NCI-H2227 treated with DMSO at 0.1 percent for 48 hours (cell line): ENCODE data around the gene MYOF.
"Not testable (repeated sequence)": the region's sequence is repeated elsewhere in the genome, so short reads cannot be mapped to it uniquely, and the experiment has no call there.

ENCODE experiments used
- DNase-seq: peaks from one replicate; lab custom pipeline; 2025; lab: John Stamatoyannopoulos, UW

The MYOF gene

DNA sequence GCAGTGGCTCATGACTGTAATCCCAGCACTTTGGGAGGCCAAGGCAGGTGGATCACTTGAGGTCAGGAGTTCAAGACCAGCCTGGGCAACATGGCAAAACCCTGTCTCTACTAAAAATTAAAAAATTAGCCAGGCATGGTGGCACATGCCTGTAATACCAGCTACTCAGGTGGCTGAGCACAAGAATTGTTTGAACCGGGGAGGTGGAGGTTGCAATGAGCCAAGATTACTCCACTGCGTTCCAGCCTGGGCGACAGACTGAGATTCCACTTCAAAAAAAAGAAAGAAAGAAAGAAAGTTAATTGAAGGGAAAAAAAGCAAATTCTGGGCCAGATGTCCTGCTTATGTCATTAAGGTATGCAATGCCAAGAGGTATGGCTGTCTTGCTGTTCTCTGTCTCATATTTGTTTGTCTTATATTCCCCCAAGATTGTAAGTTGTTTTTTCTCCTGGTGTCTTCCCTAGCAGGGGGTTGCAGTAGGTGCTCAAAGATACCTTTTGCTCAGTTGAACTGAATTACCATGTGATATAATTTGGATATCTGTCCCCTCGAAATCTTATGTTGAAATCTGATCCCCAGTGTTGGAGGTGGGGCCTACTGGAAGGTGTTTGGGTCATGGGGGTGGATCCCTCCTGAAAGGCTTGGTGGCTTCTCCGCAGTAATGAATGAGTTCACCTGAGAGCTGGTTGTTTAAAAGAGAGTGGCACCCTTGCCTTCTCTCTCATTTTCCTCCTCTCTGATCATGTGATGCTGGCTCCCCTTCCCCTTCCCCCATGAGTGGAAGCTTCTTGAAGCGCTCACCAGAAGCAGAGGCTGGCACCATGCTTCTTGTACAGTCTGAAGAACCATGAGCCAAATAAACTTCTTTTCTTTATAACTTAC is 60.9 kb downstream of the MYOF start:
- DNase-seq: no peak

DNA sequence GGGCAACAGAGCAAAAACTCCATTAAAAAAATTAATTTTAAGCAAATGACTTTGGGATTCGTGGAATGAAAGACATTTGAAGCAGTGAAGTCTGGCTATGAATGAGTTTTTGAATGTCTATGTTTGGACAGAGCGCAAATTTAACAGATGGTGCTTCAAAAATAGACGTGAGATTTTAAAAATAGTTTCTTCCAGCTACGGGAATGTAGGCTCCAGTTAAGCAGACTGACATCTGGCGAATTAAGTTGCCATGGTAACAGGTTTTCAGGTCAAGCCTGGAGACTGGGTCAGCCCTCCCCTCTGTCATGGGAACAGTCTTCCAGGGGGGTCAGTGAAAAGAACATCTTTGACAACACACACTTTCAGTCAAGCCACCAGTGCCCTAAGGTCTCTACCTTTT is 62.0 kb downstream of the MYOF start:
- no peak for DNase-seq

DNA sequence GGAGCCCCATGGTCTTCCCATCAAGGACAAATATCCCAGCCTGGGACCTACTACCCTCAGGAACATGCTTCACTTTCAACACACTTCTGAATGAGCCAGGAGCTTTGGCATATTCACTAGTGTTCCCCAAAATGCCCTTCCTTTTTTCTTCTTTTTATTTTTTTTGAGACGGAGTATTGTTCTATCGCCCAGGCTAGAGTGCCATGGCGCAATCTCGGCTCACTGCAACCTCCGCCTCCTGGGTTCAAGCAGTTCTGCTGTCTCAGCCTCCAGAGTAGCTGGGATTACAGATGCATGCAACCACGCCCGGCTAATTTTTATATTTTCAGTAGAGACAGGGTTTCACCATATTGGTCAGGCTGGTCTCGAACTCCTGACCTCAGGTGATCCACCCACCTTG is 63.1 kb downstream of the MYOF start:
- not testable (repeated sequence) for DNase-seq

DNA sequence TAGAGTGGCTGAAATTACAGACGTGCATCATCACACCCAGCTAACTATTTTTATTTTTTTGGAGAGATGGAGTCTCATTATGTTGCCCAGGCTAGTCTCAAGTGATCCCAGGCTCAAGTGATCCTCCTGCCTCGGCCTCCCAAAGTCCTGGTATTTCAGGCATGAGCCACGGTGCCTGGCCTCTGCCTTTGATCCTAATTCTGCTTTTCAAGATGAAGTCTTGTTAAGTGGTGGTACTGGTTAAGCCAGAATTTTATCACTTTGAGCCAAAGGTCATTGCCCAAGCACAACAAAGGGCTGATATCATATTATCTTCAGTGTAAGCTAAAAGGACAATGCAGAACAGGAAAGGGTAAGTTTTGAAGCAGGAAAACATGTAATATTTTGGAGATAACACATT is 64.2 kb downstream of the MYOF start:
- DNase-seq: no peak

DNA sequence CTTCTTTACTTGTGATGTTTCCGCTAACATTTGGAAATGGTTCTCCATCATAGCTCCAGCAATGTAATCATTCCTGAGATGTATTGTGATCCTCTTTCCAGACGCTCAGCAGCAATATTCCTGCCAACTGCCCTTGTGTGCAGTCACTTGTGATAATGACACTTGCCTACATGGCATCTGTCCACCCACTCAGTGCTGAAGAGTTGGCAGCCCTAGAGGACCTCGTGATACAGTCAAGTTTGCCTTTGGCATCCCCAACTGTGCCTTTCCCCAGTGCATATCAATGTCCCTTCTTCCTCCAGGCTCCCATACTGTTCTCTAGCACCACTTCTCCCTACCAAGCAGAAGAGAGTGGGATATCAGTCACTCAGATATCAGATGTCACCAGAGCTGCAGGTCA is 64.9 kb downstream of the MYOF start:
- DNase-seq: no peak

DNA sequence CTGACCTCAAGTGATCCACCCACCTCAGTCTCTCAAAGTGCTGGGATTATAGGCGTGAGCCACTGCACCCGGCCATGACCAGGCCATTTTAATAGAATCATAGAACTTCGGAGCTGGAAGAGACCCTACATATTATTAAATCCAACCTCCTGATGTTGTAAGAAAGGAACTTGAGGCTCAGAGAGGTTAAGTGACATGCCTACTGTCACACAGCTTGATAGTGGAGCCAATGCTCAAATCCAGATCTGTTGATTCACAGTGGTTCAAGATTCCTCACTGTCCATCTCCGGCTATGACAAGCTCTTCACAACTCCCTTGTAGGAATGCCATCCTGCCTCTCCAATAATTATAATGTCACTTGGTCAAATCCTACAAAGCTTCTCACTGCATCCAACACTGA is 65.3 kb downstream of the MYOF start:
- no peak for DNase-seq

DNA sequence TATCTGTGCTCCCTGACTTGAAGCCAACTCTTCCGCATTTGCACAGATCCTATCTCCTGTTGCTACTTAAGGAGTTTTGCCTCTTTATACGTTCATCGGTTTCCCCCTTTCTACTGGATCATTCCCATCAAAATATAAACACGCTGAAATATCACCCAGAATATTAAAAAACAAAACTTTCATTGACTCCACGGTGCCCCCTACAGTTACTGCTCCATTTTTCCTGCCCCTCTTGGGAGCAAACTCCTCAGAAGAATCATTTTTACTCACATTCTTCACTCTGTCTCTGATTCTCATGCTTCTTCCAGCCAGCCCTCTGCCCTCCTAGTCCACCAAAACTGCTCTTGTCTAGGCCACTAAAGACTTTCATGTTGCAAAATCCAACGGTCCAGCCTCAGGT is 66.4 kb downstream of the MYOF start:
- DNase-seq: no peak

DNA sequence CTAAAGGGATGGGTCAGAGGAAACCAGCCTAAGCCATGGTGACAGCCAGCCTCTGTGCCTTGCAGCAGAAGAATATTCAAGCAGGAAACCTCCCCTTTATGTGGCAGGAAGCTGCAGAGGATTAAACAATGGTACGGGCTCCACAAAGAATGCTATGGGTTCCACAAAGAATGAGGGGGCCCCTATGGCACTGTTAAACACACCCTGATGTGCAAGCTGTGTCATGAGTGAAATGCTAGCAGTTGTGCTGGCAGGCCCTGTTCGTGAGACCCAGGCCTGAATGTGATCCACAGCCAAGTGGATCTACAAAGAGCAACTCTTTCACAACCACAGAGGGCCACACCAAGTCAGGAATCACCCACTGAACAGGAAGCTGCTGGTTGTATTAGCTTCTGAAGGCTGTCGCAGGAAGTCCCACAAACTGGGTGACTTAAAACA is 68.9 kb downstream of the MYOF start:
- no peak for DNase-seq

DNA sequence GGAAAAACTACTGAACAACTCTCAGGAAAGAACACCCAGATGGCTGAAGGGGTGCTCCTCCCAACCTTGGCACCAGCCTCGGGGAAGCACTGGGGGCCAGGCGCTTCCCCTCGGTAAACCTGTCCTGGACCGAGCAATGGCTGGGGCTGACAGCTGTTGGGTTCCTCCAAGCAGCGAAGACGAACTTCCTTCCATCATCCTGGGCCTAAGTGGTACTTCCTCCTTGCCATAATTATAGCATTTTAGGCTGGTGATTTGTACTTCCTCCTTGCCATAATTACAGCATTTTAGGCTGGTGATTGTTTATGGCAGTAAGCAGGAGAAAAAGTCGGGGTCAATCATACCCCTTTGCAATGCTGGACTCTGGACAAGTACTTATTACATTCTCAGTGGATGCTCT is 69.3 kb downstream of the MYOF start:
- DNase-seq: peak; percentile 82

DNA sequence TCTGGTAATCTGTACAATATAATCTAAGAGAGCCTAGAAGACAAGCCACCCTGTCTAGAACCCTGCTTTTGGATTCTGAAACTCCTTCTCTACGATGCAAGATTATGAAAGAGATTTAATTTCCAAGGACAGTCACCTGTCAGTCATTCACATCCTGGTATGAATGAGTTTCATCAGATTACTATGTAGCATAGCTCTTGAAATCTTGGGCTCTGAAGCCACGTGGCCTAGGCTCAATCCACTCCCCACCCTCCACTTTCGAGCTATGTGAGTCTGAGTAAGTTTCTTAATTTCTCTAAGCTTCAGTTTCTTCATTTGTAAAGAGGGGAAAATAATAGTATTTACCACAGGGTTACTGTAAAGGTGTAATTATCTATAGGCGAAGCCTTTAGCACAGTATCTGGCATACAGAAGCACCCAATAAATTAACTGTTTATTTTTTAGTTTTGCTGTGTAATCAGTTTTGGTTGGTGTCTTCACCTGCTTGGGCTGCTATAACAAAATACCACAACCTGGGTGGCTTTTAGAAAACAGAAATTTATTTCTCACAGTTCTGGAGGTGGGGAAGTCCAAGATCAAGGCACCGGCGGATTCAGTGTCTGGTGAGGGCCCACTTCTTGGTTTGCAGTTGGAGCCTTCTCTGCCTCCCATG is 71.3 kb downstream of the MYOF start:
- DNase-seq: no peak

DNA sequence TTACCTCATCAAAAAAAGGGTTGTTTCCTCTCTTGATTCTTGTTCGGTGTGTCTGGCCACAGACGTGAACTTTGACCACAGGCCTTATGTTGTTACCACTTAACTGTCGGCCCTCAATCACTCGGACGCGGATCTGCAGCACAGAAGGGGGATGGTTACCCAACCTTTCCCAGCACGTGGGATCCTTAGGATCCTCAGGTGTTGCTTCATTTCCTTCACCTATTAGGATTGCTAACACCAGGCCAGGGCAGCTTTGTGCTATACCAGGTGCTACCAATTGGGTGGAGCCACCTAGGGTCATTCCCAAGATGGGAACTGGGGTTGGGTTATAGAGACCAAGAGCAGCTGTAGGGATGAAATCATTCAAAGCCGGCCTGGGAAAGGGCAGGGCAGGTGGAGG is 73.4 kb downstream of the MYOF start:
- DNase-seq: no peak

DNA sequence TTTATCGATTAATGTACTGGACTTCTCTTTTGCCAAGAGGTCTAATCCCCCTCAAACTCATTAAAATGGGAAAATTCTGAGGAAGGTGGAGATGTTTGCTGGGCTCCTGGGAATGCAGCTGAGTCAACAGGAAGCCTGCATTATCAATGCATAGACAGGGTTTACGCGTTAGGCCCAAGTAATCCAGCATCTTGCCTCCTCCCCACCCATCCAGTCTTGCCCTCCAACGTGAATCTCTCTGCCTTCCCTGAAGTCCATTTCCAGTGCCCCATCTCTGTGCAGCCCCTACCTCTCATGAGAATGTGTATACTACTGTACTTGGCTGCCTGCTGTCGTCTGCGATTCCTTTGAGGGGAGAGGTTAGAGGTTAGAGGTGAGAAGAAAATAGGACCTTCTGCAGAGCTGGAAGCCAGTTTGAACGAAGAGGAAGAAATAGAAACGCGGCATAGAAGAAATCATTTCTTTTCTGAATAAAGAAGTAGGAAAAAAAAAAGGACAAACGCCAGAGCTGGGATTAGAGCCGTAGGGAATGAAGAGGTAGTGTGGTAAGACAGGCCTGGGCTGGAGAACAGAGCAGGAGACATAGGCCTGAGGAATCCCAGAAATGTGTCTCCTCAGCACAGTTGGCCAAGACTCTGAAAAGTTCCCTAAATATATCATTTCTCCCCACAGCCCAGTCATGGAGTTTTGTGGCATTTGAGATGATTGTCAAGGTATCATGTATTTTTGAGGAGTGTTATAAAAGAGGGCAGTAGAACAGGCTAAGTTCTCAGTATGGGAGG is 75.6 kb downstream of the MYOF start:
- DNase-seq: no peak

DNA sequence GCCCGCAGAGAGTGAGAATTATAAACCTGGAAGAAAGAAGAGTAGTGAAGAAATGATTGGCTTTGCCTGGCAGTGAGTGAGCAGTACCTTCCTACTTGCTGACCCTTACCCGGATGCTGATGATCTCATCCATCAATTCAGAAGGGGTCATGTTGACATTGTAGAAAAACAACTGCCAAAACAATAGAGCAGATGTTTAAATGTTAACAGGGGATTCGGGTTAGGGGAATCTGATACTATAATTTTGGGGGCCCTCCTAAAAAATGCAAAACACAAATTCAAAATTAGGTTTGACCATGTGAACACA is 78.1 kb downstream of the MYOF start:
- no peak for DNase-seq

DNA sequence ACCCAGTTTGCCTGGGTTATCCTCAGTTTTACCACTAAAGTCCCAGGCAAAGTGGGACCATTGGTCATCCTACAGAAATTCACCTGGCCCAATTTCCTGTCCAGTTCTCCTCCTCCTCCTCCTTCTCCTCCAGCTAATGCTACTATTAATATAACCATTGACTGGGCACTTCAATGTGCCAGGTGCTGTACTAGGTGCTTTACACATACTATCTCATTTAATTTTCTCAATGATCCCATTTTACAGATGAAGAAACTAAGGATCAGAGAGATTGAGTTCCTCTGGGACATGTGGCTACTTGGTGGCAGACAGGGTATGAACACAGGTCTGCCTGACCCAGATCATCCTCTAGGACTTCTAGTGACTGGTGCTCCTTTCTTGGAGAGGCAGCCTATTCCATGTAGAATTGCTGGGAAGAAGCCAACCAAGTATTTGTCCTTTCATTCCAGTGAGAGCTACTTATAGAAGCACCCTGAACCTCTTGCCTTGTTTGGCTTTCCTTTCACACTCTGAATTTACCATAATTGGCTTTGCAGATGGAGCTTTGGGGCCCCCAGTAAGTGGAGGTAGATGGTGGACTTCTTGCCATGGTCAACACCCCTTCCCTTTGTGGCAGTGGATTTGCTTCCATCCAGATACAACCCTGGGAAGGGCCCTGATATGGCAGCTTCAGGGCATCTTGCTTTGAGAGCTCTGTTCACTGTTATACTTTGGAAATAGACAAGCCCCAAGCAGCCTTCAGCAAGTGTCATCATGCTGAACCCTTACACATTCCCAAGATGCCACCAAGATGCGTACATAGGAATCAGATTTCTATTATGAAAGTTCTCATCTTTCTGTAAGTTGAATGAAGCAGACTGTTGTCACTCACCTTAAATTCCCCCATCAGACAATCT is 78.7 kb downstream of the MYOF start:
- no peak for DNase-seq

DNA sequence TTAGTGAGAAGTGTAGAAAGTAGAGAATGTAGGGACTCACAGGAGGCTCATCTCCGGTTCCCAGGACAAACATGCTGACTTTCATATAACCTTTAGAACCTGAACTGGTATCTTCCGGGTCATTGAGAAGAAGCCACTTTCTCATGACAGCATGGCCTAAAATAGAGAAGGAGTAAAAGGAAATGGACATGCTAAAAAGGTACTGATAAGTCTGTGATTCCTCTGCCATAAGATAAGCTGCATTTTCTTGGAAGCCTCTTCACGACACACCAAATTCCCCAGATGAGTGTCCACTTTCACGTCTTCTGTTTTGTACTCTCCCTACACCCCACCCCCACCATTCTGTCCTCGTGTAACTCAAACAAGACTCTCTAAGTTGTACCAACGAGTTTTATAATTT is 79.9 kb downstream of the MYOF start:
- no peak for DNase-seq

DNA sequence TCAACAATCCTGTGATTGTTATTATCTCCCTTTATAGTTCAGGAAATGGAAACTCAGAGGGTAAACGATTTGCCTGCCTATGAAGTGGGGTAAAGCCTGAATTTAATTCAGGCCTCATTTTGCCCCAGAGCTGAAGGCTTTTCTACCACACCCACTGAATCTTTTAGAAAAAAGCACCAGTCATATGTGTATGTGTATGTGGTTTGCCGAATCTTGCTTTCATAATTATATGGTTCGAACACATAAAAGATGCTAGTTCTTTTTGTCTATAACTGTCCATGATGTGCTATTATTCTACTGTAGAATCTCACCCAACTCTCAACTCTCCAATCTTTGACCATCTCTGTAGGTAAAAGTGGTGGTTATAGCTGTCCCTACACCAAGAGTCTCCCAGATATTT is 83.6 kb downstream of the MYOF start:
- no peak for DNase-seq

DNA sequence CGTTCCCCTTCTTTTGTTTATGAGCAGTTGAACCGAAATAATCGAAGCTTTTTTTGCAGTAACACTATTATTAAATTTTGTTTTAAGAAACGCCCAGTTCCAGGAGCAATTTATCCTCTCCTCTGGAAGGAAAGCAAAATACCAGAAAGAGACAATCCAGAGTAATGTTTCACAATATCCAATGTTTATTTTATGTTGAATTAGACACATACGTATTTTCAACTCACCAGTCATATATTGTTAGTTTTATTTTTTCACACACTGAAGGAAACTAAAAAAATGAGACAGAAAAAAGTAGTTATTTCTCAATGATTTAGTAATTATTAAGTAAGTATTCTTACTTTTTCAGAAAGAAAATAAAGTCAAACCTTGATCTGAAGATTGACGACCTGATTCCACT is 85.1 kb downstream of the MYOF start:
- no peak for DNase-seq

DNA sequence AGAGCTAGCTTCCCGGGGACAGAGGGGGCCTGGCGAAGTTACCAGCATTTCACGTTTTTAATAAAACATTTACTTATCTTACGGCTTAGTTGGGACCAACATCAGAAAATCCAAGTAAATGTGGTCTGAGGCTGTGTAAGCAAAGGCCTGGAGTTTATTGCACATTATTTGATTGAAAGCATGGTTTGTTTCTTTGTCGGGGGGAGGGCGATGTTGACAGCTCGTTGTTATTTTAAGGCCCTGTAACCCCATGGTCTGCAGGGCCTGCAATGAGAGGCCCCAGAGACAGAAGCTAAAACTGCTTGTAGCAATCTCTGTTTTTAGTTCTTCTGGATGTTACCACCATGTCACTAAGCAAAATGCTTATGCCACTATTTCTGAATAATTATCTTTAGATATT is 88.9 kb downstream of the MYOF start:
- no peak for DNase-seq

DNA sequence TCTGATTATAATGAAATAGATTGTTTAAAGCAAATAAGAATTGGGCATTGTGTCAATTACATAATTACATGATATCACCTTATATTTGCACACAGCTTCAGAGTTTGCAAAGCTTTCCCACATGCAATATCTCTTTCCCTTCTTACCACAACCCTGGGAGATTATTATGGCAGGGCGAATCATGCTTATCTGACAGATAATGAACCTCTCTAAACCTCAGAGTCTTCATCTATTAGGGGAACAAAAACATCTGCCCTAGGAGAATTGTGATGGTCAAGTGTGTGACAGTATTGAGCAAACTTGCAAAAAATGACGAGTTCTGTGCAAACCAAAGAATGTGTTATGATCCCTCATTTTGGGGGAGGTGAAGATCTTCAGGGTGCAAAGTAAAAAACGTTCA is 90.0 kb downstream of the MYOF start:
- no peak for DNase-seq

DNA sequence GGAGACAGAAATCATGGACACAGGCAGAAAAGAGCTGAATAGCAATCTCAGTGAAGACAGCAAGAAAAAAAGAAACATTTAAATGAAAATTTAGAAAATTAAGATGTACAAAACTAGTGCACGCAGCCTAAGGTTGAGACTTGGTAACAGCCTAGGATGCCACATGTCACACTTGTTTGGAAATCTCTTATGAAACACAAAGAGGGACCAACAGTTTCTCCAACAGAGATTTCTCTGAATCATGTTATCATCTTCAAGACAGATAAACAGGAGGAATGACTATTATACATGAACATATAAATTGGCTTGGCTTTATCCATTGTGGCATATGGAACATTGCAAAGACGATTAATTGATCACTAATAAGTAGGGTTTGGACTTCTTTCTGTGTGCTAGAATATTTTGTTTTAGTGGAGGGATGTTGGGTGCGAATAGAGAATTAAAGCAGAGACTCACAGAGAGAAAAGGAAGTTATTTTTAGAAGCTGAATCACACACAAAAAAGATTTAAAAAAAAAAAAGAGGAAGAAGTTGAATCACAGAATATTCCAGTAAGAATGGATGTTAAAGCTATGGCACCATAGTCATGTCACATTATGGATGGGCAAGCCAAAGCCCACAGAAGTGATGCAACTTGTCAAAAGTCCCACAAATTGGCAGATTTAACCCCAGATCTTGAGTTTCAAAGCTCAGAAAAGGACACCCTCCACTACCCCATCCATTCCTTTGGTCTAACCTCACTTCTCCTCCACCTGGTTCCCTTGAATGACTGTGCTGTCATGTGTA is 91.6 kb downstream of the MYOF start:
- no peak for DNase-seq

DNA sequence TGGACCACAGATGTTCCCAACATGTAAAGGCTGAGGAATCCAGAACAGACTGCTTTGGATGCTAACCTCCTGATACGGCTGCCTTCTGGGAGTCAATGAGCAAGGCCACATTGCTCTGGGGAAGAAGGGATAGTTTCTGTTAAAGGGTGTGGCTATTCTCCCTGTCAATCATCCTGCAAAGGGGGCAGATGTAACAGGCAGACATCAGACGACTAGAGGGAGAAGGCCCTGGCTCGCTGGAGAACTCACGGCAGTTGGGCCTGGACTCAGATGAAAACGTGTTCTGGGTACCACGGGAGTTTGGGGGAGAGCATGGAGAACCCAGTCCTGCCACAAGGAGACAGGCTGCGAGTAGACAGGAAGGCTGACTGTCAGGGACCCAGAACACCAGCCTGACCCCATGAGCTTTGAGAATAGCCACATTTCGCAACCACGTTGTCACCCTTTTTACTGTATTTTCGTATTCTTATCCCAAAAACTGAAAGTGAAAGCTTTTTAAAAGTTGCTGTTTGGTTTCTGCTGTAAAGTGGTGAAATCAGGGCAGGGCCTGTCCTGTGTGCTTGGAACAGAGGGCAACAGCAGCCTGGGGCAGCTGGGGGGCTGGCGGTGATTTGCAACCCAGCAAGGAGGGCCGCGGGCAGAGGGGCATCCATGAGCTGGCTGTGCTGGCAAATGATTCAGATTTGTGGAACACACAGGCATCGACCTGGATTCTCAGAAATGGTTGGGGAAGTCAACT is 95.3 kb downstream of the MYOF start:
- no peak for DNase-seq
